ENCODE data around the gene HCK. TPM values are rescaled to one million over a fixed set of nuclear protein-coding genes. Genes with fewer than 3 reads are reported as not detected.

The HCK gene
- total RNA-seq, 1 donor from 2014 or later, result under 0.01 TPM

DNA sequence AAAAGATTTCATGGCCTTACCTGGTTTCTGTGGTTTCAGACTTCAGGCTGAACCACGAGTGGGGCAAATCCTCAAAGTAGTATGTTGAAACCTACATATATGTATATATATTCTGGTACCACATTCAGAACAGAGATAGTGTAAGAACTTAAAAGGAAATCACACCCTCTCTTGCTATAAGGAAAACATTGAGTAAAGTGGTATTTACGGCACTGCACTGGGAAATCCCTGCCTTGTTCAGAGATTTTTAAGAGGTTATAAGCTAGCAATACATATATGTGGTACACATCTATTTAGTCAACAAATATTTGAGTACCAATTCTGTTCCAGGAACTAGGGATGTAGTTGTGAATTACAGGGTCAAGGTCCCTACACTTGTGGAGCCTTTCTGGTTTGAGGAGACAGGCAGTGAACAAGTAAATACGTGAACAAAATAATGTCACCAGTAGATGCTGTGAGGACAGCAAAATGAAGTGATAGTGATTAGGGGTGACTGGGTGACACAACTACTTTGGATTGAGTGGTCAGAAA lies 59.2 kb downstream of the HCK start:
- no peaks in the 10 kb centered on the region for H3K27me3 ChIP-seq (ENCODE audit: control insufficient read depth, insufficient read depth, low read length)
- DNase-seq (ENCODE audit: low read depth) (no peak), FAIRE-seq (no peak)
- no peak overlapping the region for H3K4me3 ChIP-seq (ENCODE audit: low read depth, low read length)
- TF ChIP-seq, protein P1, sequence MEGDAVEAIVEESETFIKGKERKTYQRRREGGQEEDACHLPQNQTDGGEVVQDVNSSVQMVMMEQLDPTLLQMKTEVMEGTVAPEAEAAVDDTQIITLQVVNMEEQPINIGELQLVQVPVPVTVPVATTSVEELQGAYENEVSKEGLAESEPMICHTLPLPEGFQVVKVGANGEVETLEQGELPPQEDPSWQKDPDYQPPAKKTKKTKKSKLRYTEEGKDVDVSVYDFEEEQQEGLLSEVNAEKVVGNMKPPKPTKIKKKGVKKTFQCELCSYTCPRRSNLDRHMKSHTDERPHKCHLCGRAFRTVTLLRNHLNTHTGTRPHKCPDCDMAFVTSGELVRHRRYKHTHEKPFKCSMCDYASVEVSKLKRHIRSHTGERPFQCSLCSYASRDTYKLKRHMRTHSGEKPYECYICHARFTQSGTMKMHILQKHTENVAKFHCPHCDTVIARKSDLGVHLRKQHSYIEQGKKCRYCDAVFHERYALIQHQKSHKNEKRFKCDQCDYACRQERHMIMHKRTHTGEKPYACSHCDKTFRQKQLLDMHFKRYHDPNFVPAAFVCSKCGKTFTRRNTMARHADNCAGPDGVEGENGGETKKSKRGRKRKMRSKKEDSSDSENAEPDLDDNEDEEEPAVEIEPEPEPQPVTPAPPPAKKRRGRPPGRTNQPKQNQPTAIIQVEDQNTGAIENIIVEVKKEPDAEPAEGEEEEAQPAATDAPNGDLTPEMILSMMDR (IDR thresholded peaks at IDR 0.05; ENCODE audit: insufficient read depth, low read length, severe bottlenecking), result no peak
- H3K36me3 ChIP-seq (ENCODE audit: control insufficient read depth, insufficient read depth, low read length), result peaks cover 4% of the 10 kb centered on the region

GRCh38 chr20:32111753-32112152 lies 59.7 kb downstream of the HCK start:
- Histone ChIP-seq H3K36me3 (ENCODE audit: control insufficient read depth, insufficient read depth, low read length) (peaks cover 4% of the 10 kb centered on the region), H3K27me3 (ENCODE audit: control insufficient read depth, insufficient read depth, low read length) (no peaks in the 10 kb centered on the region), H3K4me3 (ENCODE audit: low read depth, low read length) (no peak overlapping the region)
- FAIRE-seq (no peak), DNase-seq (ENCODE audit: low read depth) (no peak)
- TF ChIP-seq, protein P1 (IDR thresholded peaks at IDR 0.05; ENCODE audit: insufficient read depth, low read length, severe bottlenecking), result no peak

- FAIRE-seq (no peak), DNase-seq (ENCODE audit: low read depth) (peak; percentile 51)
- peaks cover 4% of the 10 kb centered on the region for H3K36me3 ChIP-seq (ENCODE audit: control insufficient read depth, insufficient read depth, low read length)
Measured at GRCh38 chr20:32112841-32113240, 60.8 kb downstream of the HCK start.

DNA sequence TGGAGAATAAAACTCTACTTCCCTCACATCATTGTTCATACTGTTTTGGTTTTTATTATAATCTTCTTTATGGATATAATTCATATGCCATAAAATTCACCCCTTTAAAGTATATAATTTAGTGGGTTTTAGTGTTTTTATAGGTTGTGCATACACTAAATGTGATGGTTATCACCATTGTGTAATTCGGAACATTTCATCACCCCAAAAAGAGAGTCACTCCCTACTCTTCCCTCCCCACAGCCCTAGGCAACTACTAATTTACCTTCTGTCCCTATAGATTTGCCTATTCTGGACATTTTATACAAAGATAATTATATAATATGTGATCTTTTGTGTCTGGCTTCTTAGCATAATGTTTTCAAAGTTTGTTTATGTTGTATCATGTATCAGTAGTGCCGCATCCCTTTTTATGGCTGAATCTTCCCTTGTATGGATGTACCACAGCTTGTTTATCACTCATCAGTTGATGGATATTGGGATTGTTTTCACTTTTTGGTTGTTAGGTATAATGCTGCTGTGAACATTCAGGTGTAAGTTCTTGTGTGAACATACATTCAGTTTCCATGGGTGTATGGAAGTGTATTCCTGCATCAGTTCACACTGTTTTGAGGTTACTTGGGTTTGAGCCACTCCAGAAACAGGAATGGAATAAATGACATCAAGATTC lies 61.7 kb downstream of the HCK start:
- TF ChIP-seq, protein P1 (IDR thresholded peaks at IDR 0.05; ENCODE audit: insufficient read depth, low read length, severe bottlenecking), result no peak
- FAIRE-seq (no peak), DNase-seq (ENCODE audit: low read depth) (no peak)
- no peak overlapping the region for H3K4me3 ChIP-seq (ENCODE audit: low read depth, low read length)
- no peaks in the 10 kb centered on the region for H3K27me3 ChIP-seq (ENCODE audit: control insufficient read depth, insufficient read depth, low read length)
- peaks cover 4% of the 10 kb centered on the region for H3K36me3 ChIP-seq (ENCODE audit: control insufficient read depth, insufficient read depth, low read length)

More at GRCh38 chr20:32112841-32113240, 60.8 kb downstream of the HCK start:
- TF ChIP-seq, protein P1 (IDR thresholded peaks at IDR 0.05; ENCODE audit: insufficient read depth, low read length, severe bottlenecking), result no peak
- Histone ChIP-seq H3K4me3 (ENCODE audit: low read depth, low read length) (no peak overlapping the region), H3K27me3 (ENCODE audit: control insufficient read depth, insufficient read depth, low read length) (no peaks in the 10 kb centered on the region)

DNA sequence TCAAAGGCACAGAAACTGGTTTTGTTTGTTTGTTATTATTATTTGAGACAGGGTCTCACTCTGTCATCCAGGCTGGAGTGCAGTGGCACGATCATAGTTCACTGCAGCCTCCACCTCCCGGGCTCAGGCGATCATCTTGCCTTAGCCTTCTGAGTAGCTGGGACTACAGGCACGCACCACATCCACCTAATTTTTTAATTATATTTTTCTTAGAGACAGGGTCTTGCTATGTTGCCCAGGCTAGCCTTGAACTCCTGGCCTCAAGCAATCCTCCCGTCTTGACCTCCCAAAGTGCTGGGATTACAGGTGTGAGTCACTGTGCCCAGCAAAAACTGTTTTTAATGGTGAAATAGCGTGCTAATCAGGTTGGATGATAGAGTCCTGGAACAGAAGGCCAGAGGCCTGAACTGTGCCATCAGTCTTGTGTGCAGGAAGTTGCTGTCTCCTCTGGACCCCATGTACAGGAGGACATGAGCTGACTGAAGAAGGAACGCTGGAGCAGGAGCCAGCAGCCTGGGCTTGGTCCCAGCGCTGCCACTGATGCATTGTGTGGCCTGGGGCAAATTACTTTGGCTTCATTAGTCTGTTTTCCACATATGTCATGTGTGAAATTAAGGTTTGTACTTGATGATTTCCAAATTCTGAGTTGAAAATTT lies 62.4 kb downstream of the HCK start:
- no peak for DNase-seq (ENCODE audit: low read depth)
- TF ChIP-seq, protein P1 (IDR thresholded peaks at IDR 0.05; ENCODE audit: insufficient read depth, low read length, severe bottlenecking), result no peak
- no peak for FAIRE-seq
- Histone ChIP-seq H3K27me3 (ENCODE audit: control insufficient read depth, insufficient read depth, low read length) (no peaks in the 10 kb centered on the region), H3K36me3 (ENCODE audit: control insufficient read depth, insufficient read depth, low read length) (peaks cover 4% of the 10 kb centered on the region), H3K4me3 (ENCODE audit: low read depth, low read length) (no peak overlapping the region)

Measured in bronchial epithelial cell (primary cell).